ENCODE measurements around the gene SBNO2.

SBNO2 gene

DNA sequence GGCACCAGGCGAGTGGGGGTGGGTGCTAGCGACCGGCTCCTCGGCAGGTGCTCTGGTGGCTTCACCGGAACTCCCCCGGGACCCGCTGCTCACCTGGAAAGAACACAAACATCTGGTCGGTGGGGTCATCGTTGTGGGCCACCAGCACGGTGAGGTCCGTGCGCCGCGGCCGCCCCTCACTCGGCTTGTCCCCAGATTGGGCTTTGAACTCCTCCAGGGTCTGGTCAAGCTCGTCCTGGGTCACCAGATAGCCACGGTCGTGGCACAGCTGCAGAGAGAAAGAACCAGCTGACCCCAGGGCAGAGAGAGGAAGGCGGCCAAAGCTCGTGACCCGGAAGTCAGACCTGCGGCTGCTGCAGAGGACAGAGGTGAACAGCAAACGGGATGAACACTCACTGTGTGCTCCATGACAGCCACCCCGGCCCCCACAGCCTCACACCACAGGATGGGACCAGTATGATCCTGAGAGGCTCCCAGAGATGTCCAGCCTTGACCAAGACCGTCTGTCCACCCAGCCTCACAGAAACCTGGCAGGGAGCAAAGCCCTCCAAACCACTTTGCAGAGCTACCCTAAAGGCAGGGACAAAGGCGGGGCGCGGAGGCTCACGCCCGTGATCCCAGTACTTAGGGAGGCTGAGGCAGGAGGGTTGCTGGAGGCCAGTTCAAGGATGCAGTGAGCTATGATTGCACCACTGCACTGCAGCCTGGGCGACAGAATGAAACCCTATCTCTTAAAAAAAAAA is 80.1 kb downstream of the SBNO2 start:
- no peak for TF ChIP-seq CTCF (IDR thresholded peaks at IDR 0.05; ENCODE audit: borderline replicate concordance, insufficient read depth, low read depth, low read length)
- H3K4me3 ChIP-seq (ENCODE audit: low read depth, low read length) = peak overlapping the region; percentile 78

DNA sequence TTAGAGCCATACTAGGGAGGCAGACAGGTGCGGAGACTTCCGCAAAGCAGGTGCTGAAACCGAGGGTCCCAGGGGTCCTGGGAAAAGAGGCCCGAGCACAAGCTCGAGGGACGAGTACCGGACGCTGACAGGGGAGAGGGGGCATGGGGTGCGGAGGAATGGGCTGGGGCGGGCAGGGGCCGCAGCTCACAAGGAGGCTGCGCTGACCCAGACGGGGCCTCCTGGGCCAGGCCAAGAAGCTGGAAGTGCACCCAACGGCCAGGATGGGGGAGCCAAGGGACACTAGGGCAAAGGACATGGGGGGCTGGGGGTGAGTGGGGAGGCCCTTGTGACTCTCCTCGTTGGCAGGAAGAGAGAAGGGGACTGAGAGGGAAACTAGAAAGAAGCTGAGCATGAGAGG is 80.7 kb downstream of the SBNO2 start:
- peak overlapping the region; percentile 5 for H3K4me3 ChIP-seq (ENCODE audit: low read depth, low read length)

DNA sequence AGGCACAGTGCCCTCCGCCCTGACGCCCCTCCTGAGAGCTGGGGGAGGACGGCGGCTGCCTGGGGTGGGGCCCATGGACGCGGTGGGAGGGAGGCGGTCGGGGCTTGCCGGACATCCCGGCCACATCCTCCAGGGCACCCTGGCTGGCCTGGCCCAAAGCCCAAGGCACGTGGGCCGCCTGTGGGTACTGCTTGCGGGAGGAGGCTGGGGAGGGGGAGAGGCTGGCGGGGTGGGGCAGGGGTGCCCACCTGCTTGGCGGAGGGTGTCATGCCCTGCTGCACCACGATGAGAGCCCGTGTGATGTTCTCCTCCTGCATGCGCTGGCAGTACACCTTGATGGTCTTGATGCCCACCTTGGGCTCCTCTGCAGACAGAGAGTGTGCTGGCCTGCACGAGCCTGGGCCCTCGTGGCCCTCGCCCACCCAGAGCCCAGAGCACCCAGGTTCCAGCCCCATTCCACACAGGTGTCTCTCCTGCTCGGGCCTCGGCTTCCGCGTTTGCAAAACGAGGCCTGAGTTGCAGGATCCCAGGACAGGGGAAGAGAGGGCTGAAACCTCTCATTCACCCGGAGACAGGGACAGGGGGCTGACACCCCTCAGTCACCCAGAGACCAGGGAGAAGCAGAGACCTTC is 82.4 kb downstream of the SBNO2 start:
- no peak for TF ChIP-seq CTCF (IDR thresholded peaks at IDR 0.05; ENCODE audit: borderline replicate concordance, insufficient read depth, low read depth, low read length)
- H3K4me3 ChIP-seq (ENCODE audit: low read depth, low read length) = no peak overlapping the region

More for the DNA sequence above, 80.7 kb downstream of the SBNO2 start:
- no peak for TF ChIP-seq CTCF (IDR thresholded peaks at IDR 0.05; ENCODE audit: borderline replicate concordance, insufficient read depth, low read depth, low read length)

- H3K4me3 ChIP-seq (ENCODE audit: low read depth, low read length) = no peak overlapping the region
- TF ChIP-seq CTCF (IDR thresholded peaks at IDR 0.05; ENCODE audit: borderline replicate concordance, insufficient read depth, low read depth, low read length) = no peak
Measured at GRCh38 chr19:1090731-1091543, 83.1 kb downstream of the SBNO2 start.

GRCh38 chr19:1089891-1090290 is 84.2 kb downstream of the SBNO2 start:
- TF ChIP-seq CTCF (IDR thresholded peaks at IDR 0.05; ENCODE audit: borderline replicate concordance, insufficient read depth, low read depth, low read length) = no peak

GRCh38 chr19:1089126-1089771 is 84.8 kb downstream of the SBNO2 start:
- no peak overlapping the region for H3K4me3 ChIP-seq (ENCODE audit: low read depth, low read length)
- no peak for TF ChIP-seq CTCF (IDR thresholded peaks at IDR 0.05; ENCODE audit: borderline replicate concordance, insufficient read depth, low read depth, low read length)

More at GRCh38 chr19:1089891-1090290, 84.2 kb downstream of the SBNO2 start:
- H3K4me3 ChIP-seq (ENCODE audit: low read depth, low read length) = no peak overlapping the region
